Stimulated activated CD4-positive, alpha-beta T cell treated with anti-CD3 and anti-CD28 coated beads, Interleukin-4, amount 100 ng/mL, for 1 hour (primary cell): Measurements from ENCODE around the gene KRT34.
"Not testable (repeated sequence)": the region's sequence is repeated elsewhere in the genome, so short reads cannot be mapped to it uniquely, and the experiment has no call there.

Experiments used
- DNase-seq: peaks from one replicate; pipeline ENCODE4 v3.0.0-alpha.2; 2020

Gene KRT34

GRCh38 chr17:41381943-41382342 is at the start of gene KRT34:
KRT34 (minus strand) TSS chr17:41382306; CDS start chr17:41382246, 60 bp downstream.
- DNase-seq = not testable (repeated sequence)

GRCh38 chr17:41430376-41430775 is 48.3 kb upstream of the KRT34 start:
- DNase-seq = not testable (repeated sequence)

DNA sequence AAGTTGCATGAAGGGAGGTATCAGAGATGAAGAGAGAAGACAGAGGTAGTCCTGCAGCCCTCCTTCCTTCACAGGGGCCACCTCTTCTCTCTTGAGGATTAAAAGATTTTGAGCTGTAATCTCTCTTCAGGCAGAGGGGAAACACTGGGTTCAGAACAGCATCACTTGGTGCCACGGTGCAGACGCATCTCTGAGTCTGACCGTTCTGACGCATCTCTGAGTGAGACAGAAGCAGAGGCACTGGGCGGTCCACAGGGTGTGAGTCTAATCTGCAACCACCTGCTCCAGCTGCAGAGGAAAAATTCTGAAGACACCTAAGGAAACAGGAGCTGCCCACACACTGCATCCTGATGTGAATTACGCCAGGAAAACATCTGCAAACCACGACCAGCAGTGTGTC is 47.6 kb upstream of the KRT34 start:
- DNase-seq = no peak

DNA sequence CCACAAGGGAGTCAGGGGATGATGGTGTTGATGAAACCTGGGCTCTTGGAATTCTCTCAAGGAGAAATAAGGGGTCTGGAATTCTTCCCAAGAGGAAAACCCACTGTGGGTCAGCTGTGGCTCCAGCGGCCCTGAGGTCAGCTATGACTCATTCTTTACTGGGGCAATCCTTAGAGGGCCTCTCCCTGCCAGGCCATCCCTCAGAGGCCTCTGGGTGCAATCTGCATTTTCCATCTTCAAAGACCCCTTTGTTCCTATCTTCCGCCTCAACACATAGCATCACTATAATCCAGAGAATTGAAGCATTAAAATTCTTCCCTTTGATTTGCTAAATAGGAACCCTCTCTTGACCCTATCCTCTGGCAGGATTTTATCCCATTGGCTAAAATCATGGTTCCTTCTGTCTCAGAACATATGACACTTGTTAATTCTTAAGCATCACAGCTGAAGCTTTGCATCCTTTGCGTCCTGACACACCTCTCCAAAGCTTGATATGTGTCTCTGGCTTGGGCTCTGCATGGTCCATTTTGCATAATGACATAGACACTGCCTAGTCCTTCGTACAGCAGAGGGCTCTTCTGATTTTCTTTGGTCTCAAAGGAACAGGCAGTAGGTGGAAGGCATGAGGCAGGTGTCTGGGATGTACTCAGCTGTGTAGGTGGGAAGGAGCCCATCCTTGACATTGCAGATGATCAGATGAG is 46.6 kb upstream of the KRT34 start:
- DNase-seq = no peak

DNA sequence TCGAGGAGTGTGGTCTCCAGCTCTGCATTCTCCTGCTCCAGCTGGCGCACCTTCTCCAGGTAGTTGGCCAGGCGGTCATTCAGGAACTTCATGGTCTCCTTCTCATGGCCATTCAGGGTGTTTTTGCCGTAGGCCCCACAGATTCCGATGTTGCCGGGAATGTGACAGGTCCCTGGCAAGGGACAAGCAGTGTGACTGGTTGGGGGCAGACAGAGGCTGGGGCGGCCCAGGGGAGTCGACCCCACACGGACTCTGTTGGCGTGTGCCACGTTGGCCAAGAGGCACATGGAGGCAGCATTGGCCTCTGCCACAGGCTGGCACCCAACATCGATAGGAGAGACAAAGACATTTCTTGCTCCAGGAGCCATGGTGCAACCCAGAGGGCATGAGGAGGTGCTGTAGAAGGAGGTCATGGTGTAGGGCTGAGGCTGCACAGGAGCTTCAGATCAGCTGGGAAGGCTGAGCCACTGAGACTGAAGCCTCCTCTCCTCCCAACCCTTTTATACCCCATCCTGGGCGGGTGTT is 42.1 kb upstream of the KRT34 start, which contains the start of gene KRT37:
Gene KRT37 (minus strand): TSS at position 475 of the 525 bp plus-strand sequence. CDS start 62 bp downstream, at position 413.
- no peak for DNase-seq

DNA sequence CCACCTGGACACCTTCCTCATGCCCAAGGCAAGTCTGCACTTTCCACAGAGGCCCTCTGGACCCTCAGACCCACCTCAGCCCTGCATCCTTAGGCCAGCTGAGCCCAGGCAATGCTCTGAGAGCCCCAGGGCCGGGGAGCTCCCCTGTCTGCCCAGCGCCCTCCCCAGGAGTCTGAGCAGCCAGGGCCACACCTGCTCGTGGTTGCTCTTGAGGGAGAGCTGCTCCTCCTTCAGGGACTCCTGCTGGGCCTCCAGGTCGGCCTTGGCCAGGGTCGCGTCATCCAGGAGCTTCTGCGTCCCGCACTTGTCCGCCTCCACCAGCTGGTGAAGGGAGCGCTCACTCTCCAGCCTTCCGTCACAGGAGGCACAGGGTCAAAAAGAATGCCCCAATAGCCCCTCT is 40.5 kb upstream of the KRT34 start:
- DNase-seq = not testable (repeated sequence)

DNA sequence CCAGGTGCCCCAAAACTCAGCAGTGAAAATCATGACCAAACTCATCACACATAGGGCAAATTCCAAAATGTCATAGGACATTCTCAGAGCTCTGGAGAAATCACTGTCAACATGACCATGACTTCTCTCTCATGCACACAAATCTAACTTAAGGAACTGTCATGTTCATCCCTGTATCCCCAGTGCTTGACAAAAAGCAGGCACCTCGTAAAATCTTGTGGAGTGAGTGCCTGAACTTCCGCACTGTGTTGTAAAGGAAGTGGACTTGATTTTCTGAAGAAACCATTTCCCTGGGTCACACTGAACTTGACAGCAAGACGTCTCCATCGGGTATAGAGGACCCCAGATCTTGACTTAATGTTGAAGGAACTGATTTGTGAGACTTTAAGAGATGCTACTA is 39.5 kb upstream of the KRT34 start:
- DNase-seq = no peak

- DNase-seq = no peak
Observed at GRCh38 chr17:41421116-41421515, 39.0 kb upstream of the KRT34 start.

DNA sequence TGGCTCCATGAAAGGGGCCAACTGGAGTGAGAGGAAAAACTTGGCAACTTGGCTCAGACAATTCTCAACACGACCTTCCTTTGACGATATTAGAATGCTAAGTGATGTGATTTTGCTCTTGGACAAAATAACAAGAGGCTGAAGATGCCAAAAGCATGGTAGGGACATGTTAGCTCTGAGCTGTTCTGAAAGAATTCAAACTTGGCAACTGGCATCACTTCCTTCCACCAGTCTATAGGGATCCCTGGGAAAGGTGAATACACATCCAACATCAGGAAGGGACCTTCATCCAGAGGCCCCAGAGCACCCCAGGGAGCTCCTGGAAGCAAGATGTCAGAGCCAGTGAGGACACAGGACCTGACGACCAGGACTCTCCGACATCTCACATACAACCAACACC is 38.0 kb upstream of the KRT34 start:
- no peak for DNase-seq

GRCh38 chr17:41419716-41420115 is 37.6 kb upstream of the KRT34 start:
- DNase-seq = no peak

- DNase-seq = no peak
Observed at GRCh38 chr17:41418116-41418860, 36.2 kb upstream of the KRT34 start.

DNA sequence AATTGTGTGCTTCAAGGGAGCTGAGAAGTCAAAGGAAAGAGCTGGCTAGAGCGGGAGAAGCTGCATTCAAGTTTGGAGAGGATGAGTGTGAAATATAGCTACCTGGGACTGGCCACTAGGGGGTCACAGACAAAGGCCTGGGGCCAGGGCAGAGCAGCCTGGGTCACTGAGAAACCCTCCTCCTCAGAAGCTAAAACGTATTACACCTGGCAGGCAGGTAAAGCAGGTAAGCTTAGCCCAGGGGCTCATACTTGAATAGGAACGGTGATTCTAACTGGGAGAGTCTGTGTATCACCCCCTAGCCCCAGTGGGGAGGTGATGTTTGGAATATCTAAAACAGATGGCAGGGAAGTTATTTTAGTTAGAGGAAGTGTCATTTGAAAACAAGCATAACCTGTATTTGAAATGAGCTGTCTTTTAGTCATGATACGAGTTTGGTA is 35.5 kb upstream of the KRT34 start:
- no peak for DNase-seq

GRCh38 chr17:41417127-41417526 is 35.0 kb upstream of the KRT34 start:
- DNase-seq = no peak

DNA sequence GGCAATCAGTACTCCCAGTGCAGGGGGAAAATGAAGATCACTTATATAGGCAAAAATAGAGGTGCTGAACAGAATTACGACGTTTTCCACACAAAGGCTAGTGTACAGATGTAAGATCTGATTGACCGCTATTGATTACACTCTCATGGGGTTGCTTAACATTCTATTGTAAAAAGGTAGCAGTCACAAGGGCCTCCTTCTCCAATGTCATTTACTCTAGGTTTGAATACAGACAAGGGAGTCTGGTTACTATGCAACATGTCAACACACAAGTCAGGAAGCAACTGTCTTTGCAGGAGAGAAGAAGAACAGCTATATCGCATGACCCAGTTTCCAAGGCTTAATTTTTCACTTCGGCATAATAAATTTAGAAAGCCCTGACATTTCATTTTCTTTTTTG is 34.4 kb upstream of the KRT34 start:
- no peak for DNase-seq

DNA sequence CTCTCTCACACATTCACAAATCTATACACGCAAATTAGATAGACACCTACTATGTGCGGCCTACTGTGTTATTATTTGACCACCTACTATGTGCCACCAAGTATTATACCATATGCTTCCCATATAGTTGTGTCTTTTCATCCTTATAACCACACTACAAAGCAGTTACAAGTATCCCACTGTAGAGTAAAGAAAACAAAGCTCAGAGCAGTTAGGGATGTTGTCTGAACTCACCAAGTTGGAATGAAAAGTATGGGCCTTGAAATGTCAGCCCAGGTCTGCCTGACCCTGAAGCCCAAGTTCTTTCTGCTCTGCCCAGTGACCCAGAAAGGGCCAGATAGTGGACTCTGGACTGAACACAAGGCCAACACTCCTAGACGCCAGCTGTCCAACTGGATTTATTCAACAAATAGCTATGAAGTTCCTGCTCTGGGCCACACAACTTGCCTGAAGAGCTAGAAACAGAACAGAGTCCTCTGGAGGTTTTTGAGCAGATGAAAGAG is 33.8 kb upstream of the KRT34 start:
- DNase-seq = no peak

GRCh38 chr17:41415411-41415810 is 33.3 kb upstream of the KRT34 start:
- DNase-seq = no peak

- no peak for DNase-seq
Observed at GRCh38 chr17:41413982-41414381, 31.9 kb upstream of the KRT34 start.

- DNase-seq = no peak
Observed at GRCh38 chr17:41413353-41413957, 31.3 kb upstream of the KRT34 start.

DNA sequence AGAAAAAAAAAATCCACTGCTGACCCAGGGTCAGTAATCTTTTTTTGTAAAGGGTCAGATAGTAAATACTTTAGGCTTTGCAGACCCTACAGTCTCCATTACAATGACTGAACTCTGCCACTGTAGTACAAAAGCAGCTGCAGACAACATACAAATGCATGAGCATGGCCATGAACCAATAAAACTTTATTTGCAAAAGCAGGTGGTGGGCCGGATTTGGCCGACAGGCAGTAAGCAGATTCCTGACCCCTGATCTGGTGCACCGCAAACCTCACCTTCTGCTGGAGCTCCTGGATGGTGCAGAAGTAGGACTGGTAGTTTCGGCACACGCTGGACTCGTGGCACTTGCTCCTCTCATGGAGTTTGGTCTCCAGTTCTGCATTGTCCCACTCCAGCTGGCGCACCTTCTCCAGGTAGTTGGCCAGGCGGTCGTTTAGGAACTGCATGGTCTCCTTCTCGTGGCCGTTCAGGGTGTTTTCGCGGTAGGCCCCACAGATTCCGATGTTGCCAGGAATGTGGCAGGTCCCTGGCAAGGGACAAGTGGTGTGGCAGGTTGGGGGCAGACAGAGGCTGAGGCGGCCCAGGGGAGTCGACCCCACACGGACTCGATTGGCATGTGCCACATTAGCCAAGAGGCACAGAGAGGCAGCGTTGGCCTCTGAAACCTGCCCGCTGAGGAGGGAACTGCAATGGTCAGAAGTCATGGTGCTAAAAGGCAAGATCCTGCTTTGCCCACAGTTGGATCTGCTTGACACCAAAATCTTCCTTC is 29.1 kb upstream of the KRT34 start:
- DNase-seq = no peak

- DNase-seq = no peak
Observed at GRCh38 chr17:41407226-41407625, 25.1 kb upstream of the KRT34 start.

DNA sequence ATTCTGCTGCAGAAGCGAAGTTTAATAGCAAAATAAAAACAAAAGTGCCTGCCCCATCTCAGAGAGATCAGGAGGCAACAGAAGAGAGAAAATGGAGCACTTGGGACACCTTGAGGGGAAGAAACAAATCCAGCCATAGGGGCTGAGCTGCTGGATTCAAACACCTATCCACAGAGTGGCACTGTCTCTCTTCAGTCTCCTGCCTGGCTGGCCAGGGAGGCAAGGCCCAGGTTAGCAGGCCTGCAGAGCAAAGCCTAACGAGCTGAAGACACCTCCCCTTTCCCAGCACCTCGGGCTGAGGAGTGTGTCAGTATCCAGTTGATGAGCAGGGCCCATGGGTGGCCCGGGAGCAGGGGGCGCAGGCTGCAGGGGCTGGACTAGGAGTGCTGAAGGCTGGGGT is 24.1 kb upstream of the KRT34 start:
- DNase-seq = no peak

- DNase-seq = peak; percentile 27
Observed at GRCh38 chr17:41404024-41404671, 22.0 kb upstream of the KRT34 start.
